ENCODE results near the gene SPEF1. TPM values are rescaled to one million over a fixed set of nuclear protein-coding genes. Genes with fewer than 3 reads are reported as not detected.

SPEF1 gene
- total and polyA plus RNA-seq, 2 of the 13 experiments (the other 11 are each of a cell fraction or from before 2014, with no cell fraction given) = 0.11 to 0.27 TPM

- TF ChIP-seq ZNF318 (CRISPR knock-in tag; IDR thresholded peaks at IDR 0.05) (0 out of 2 replicates have a peak, but pooled peaks have one; percentile 43), TMF1 (CRISPR knock-in tag; IDR thresholded peaks at IDR 0.05; ENCODE audit: low read depth) (no peak), ZNF704 (CRISPR knock-in tag; IDR thresholded peaks at IDR 0.05; ENCODE audit: borderline replicate concordance) (no peak), HOXA3 (CRISPR knock-in tag; IDR thresholded peaks at IDR 0.05) (0 out of 2 replicates have a peak, but pooled peaks have one; percentile 19), PBX3 (CRISPR knock-in tag; IDR thresholded peaks at IDR 0.05; ENCODE audit: borderline replicate concordance) (no peak), AHR (CRISPR knock-in tag; IDR thresholded peaks at IDR 0.05) (no peak), ZFP91 (CRISPR knock-in tag; IDR thresholded peaks at IDR 0.05; ENCODE audit: borderline replicate concordance) (peak; percentile 52; the same call in 1 of the 2 replicates), ZNF615 (CRISPR knock-in tag; IDR thresholded peaks at IDR 0.05; ENCODE audit: borderline replicate concordance) (0 out of 2 replicates have a peak, but pooled peaks have one; percentile 57)
Measured at GRCh38 chr20:3783068-3783489, 1.8 kb upstream of the SPEF1 start (continued).
